Trophoblast cell (in vitro differentiated cells and primary cell): ENCODE data around the gene TERF2IP.

Experiments
- DNase-seq, 2 donors: peaks; one replicate each; pipeline ENCODE4 v3.0.0-alpha.2; 2016
- H2AFZ ChIP-seq: 2 replicates; pipeline ENCODE4 v1.6.1; 2013; ENCODE audit warnings: low read length, moderate library complexity, mild to moderate bottlenecking; ENCODE audit not compliant: insufficient read depth, poor library complexity
- H2AK5ac ChIP-seq: 2 replicates; pipeline ENCODE4 v1.6.1; 2013; ENCODE audit warnings: mild to moderate bottlenecking, low read length
- H2BK120ac ChIP-seq: 2 replicates; pipeline ENCODE4 v1.6.1; 2013; ENCODE audit warnings: low read length, mild to moderate bottlenecking, moderate library complexity; ENCODE audit not compliant: insufficient read depth, poor library complexity
- H2BK12ac ChIP-seq: 2 replicates; pipeline ENCODE4 v1.6.1; 2013; ENCODE audit warnings: mild to moderate bottlenecking, low read length, moderate library complexity
- H2BK5ac ChIP-seq: 2 replicates; pipeline ENCODE4 v1.6.1; 2013; ENCODE audit warnings: low read length, low read depth, moderate library complexity, mild to moderate bottlenecking; ENCODE audit not compliant: poor library complexity
- H3K14ac ChIP-seq: 2 replicates; pipeline ENCODE4 v1.6.1; 2013; ENCODE audit warnings: mild to moderate bottlenecking, low read length
- H3K18ac ChIP-seq: 2 replicates; pipeline ENCODE4 v1.6.1; 2013; ENCODE audit warnings: mild to moderate bottlenecking, low read length
- H3K23ac ChIP-seq: 2 replicates; pipeline ENCODE4 v1.6.1; 2013; ENCODE audit warnings: low read length
- H3K27ac ChIP-seq: 2 replicates; pipeline ENCODE4 v1.5.1; 2013; ENCODE audit warnings: low read depth, mild to moderate bottlenecking, inconsistent platforms, low read length, moderate library complexity
- H3K27me3 ChIP-seq: 2 replicates; pipeline ENCODE4 v1.6.1; 2013; ENCODE audit warnings: inconsistent platforms, mild to moderate bottlenecking, low read length, moderate library complexity; ENCODE audit not compliant: insufficient read depth
- H3K36me3 ChIP-seq, 2 experiments: 1 replicate in 1 of 2; 2 replicates in 1 of 2; pipeline ENCODE4 v1.6.1; 2013; ENCODE audit warnings: low read length in 2 of 2, mild to moderate bottlenecking in 2 of 2, moderate library complexity in 1 of 2; ENCODE audit not compliant: insufficient read depth in 2 of 2, control insufficient read depth in 1 of 2
- H3K4ac ChIP-seq: 2 replicates; pipeline ENCODE4 v1.6.1; 2013; ENCODE audit warnings: low read depth, mild to moderate bottlenecking, low read length, moderate library complexity
- H3K4me1 ChIP-seq, 2 experiments: 1 replicate in 1 of 2; 2 replicates in 1 of 2; pipeline ENCODE4 v1.6.1; 2013; ENCODE audit warnings: low read length in 2 of 2, mild to moderate bottlenecking in 2 of 2, moderate library complexity in 1 of 2; ENCODE audit not compliant: insufficient read depth in 2 of 2, control insufficient read depth in 1 of 2
- H3K4me2 ChIP-seq: 2 replicates; pipeline ENCODE4 v1.6.1; 2013; ENCODE audit warnings: inconsistent platforms, mild to moderate bottlenecking, low read length, moderate library complexity
- H3K4me3 ChIP-seq: 2 replicates; pipeline ENCODE4 v1.5.1; 2013; ENCODE audit warnings: mild to moderate bottlenecking, low read depth, low read length, inconsistent platforms
- H3K79me1 ChIP-seq: one replicate; pipeline ENCODE4 v1.6.1; 2013; ENCODE audit warnings: low read length
- H3K79me2 ChIP-seq: 2 replicates; pipeline ENCODE4 v1.6.1; 2013; ENCODE audit warnings: low read length, mild to moderate bottlenecking; ENCODE audit not compliant: control insufficient read depth, insufficient read depth, poor library complexity
- H3K9ac ChIP-seq: 2 replicates; pipeline ENCODE4 v1.6.1; 2013; ENCODE audit warnings: mild to moderate bottlenecking, low read length
- H3K9me3 ChIP-seq: 2 replicates; pipeline ENCODE4 v1.6.1; 2013; ENCODE audit warnings: low read depth, mild to moderate bottlenecking, control low read depth, inconsistent platforms, low read length; ENCODE audit not compliant: insufficient read depth
- H4K12ac ChIP-seq: 2 replicates; pipeline ENCODE4 v1.6.1; 2013; ENCODE audit warnings: low read depth, mild to moderate bottlenecking, low read length, moderate library complexity
- H4K8ac ChIP-seq: 2 replicates; pipeline ENCODE4 v1.6.1; 2013; ENCODE audit warnings: low read depth, mild to moderate bottlenecking, low read length, moderate library complexity
- H4K91ac ChIP-seq: one replicate; pipeline ENCODE4 v1.6.1; 2013; ENCODE audit warnings: low read depth, mild to moderate bottlenecking, low read length, moderate library complexity
- WGBS: extraction: QIAGEN DNeasy Blood & Tissue Kit; methylation state at CpG from one replicate; pipeline ENCODE4 v1.1.7; 2013; ENCODE audit warnings: missing lambda C conversion rate; ENCODE audit not compliant: insufficient read length, insufficient coverage; ENCODE audit errors: extremely low coverage; 5-methylcytosine and 5-hydroxymethylcytosine counted together

The TERF2IP gene

DNA sequence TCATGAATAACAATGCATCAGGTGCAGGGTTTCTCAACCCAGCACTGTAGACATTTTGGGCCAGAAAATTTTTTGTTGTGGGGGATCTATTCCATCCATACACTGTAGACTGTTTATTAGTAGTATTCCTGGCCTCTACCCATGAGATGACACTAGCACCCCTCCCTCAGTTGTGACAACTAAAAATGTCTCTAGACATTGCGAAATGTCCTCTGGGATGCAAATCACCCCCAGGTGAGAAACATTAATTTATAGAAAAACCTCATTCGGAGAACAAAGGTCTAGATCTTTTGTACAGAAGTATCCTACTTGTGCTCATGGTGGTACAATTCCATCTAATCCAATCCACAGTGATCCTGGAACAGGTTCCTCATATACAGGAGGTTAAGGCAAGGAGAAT, 28.8 kb upstream of the TERF2IP start:
- no peak overlapping the region for H4K8ac ChIP-seq
- no peak overlapping the region for H3K4me3 ChIP-seq
- H4K91ac ChIP-seq, result no peak overlapping the region
- H3K4me1 ChIP-seq, result peaks cover 0 to 5% of the 10 kb centered on the region in 2 experiments
- no peak overlapping the region for H3K27ac ChIP-seq
- H2BK12ac ChIP-seq, result no peak overlapping the region
- H3K14ac ChIP-seq, result no peak overlapping the region
- H3K27me3 ChIP-seq, result no peaks in the 10 kb centered on the region
- peaks cover 16 to 36% of the 10 kb centered on the region in 2 experiments for H3K36me3 ChIP-seq
- no peak overlapping the region for H2AK5ac ChIP-seq
- H4K12ac ChIP-seq, result no peak overlapping the region
- H3K4ac ChIP-seq, result no peak overlapping the region
- H2BK5ac ChIP-seq, result no peak overlapping the region
- H3K79me1 ChIP-seq, result peaks cover 3% of the 10 kb centered on the region
- no peaks in the 10 kb centered on the region for H3K9me3 ChIP-seq
- no peak overlapping the region for H3K4me2 ChIP-seq
- no peak overlapping the region for H3K18ac ChIP-seq
- H2AFZ ChIP-seq, result no peak overlapping the region
- H2BK120ac ChIP-seq, result no peak overlapping the region
- no peak for DNase-seq
- H3K79me2 ChIP-seq, result peaks cover 2% of the 10 kb centered on the region
- no peak overlapping the region for H3K23ac ChIP-seq
- no peak overlapping the region for H3K9ac ChIP-seq
- WGBS, result no CpG with 5 or more reads among the region's 2 CpGs

DNA sequence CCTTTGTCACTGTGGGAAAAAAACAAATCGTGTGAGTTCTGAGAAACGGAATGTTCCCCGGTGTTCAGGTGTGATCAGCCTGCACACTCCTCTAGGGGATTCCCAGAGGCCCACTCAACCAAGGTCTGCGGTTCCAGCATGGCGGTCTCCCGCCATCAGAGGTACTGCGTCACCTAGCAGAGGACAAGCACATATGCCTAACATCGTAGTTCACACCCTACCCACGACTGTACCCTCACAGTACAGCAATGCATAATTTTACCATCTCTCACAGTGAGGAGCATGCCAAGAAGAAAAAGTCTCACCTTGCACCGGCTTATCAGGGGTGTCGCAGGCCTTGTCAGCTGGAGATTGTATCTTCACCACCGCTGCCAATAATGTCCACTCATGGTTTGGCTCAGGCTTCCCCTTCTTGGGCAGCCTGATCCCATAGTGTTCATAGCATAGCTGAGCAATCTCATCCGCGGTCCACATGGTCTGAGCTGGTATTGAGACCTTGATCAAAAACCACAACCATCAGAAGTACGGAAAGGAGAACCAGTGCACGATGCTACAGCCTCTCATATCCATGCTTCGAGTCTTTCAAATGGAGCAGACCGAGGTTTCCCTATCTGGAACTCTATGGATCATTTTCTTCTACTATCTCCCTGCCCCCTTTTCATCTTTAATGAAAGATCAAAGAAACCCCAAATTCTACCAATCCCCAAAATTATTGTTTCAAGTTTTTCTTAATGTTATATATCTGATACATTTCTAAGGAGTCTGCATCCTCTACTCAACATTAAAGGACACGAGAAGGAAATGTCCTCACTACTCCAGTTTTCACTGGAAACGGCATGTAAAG, 27.0 kb upstream of the TERF2IP start:
- no CpG with 5 or more reads among the region's 20 CpGs for WGBS

DNA sequence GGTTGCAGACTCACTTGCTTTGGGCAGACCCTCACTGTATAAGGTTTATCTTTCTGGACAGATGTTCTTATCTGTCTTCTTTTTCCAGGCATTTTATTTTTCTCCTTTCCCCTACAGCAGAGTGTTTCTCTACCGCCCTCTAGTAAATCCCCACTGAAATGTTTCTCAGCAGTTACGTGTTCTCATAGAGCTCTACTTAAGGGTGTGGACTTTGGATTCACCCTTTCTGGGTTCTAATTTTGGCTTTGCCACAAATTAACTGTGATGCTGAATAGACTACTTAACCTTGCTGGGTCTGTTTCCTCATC, 26.4 kb upstream of the TERF2IP start:
- H2AFZ ChIP-seq, result no peak overlapping the region
- no peak overlapping the region for H3K4me3 ChIP-seq
- no peak overlapping the region for H2BK5ac ChIP-seq
- H2BK120ac ChIP-seq, result no peak overlapping the region
- H3K79me1 ChIP-seq, result peaks cover 3% of the 10 kb centered on the region
- H3K4me1 ChIP-seq, result peaks cover 0 to 5% of the 10 kb centered on the region in 2 experiments
- H3K4ac ChIP-seq, result no peak overlapping the region
- no peak overlapping the region for H3K9ac ChIP-seq
- no peak overlapping the region for H4K8ac ChIP-seq
- H3K9me3 ChIP-seq, result no peaks in the 10 kb centered on the region
- no peak overlapping the region for H4K12ac ChIP-seq
- no peak overlapping the region for H3K14ac ChIP-seq
- no peak overlapping the region for H2BK12ac ChIP-seq
- WGBS, result no CpG with 5 or more reads among the region's 2 CpGs
- no peak overlapping the region for H2AK5ac ChIP-seq
- no peak overlapping the region for H3K23ac ChIP-seq
- H3K27me3 ChIP-seq, result no peaks in the 10 kb centered on the region
- DNase-seq, result peak in 1 of 2 donors; percentile 37
- no peak overlapping the region for H3K27ac ChIP-seq
- peaks cover 2% of the 10 kb centered on the region for H3K79me2 ChIP-seq
- peaks cover 11 to 37% of the 10 kb centered on the region in 2 experiments for H3K36me3 ChIP-seq
- H4K91ac ChIP-seq, result no peak overlapping the region
- H3K4me2 ChIP-seq, result no peak overlapping the region
- H3K18ac ChIP-seq, result no peak overlapping the region

More for the DNA sequence above, 27.0 kb upstream of the TERF2IP start:
- no peak overlapping the region for H2BK120ac ChIP-seq
- H3K4me1 ChIP-seq, result peaks cover 0 to 5% of the 10 kb centered on the region in 2 experiments
- H3K27me3 ChIP-seq, result no peaks in the 10 kb centered on the region
- no peak overlapping the region for H3K4me3 ChIP-seq
- H3K4me2 ChIP-seq, result no peak overlapping the region
- H3K9me3 ChIP-seq, result no peaks in the 10 kb centered on the region
- H2AK5ac ChIP-seq, result no peak overlapping the region
- peaks cover 2% of the 10 kb centered on the region for H3K79me2 ChIP-seq
- H3K18ac ChIP-seq, result no peak overlapping the region
- no peak overlapping the region for H4K12ac ChIP-seq
- peaks cover 3% of the 10 kb centered on the region for H3K79me1 ChIP-seq
- no peak overlapping the region for H3K14ac ChIP-seq
- H2AFZ ChIP-seq, result no peak overlapping the region
- H2BK5ac ChIP-seq, result no peak overlapping the region
- DNase-seq, result no peak
- H3K27ac ChIP-seq, result no peak overlapping the region
- H3K23ac ChIP-seq, result no peak overlapping the region
- H4K8ac ChIP-seq, result no peak overlapping the region
- no peak overlapping the region for H2BK12ac ChIP-seq
- H3K4ac ChIP-seq, result no peak overlapping the region
- H3K36me3 ChIP-seq, result peaks cover 12 to 35% of the 10 kb centered on the region in 2 experiments
- no peak overlapping the region for H4K91ac ChIP-seq
- no peak overlapping the region for H3K9ac ChIP-seq

DNA sequence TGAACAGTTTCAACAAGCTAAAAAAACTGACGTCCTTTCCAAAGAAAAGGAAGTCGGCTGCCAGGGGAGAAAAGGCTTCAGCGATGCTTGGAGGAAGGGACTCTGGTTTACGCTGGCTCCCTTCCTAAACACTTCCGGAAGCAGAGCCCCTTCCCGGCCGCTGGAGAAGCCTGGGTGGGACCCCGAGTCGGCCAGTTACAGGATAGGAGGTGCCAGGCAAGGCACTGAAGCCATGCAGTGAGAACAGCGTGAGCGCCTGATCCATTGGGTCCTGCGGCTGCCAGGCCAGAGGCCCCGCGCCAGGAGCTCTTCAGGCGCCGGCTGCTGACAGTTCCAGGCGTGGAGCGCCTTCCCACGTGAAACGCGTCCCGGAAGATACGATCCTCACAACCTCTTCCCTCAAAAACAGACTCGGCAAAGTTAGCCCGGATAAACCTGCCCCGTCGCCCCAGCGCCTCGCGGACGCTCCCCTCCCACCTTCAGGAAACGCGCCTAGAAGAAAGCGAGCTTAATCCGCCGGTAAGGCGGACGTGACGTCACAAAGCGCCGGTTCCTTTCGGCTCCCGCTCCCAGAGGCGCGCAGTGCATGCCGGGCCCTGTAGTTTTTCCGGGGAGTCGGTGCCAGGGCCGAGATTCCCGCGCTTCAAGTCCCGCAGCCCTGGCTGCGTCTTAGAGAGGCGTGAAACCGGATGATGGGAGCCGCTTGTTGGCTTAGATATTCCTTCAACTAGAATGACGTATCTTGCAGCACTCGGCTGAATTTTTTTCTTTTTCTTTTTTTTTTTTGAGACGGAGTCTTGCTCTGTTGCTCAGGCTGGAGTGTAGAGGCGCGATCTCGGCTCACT, 24.6 kb upstream of the TERF2IP start, which contains the start of gene ADAT1:
TSS of gene ADAT1 (minus strand) at position 521 of the 845 bp plus-strand sequence. CDS start 2,482 bp downstream, outside the sequence.
- WGBS, result no CpG with 5 or more reads among the region's 62 CpGs

More for the DNA sequence above, 24.6 kb upstream of the TERF2IP start, which contains the start of gene ADAT1:
- Histone ChIP-seq H3K4ac (peak within 1 kb of the TSS; percentile 3), H3K27me3 (no peaks in the 10 kb centered on the region), H3K9ac (peak within 1 kb of the TSS; percentile 98), H2AFZ (peak within 1 kb of the TSS; percentile 38), H3K4me2 (peak within 1 kb of the TSS; percentile 82), H2BK5ac (peak within 1 kb of the TSS; percentile 28), H3K27ac (peak within 1 kb of the TSS; percentile 65), H2BK12ac (no peak within 1 kb of the TSS), H3K14ac (peak within 1 kb of the TSS; percentile 22), H3K79me1 (peaks cover 3% of the 10 kb centered on the region), H4K91ac (peak within 1 kb of the TSS; percentile 82), H3K9me3 (no peaks in the 10 kb centered on the region), H3K23ac (no peak within 1 kb of the TSS), H4K8ac (peak within 1 kb of the TSS; percentile 76), H3K4me3 (peak within 1 kb of the TSS; percentile 83), H3K4me1 (peaks cover 0 to 5% of the 10 kb centered on the region in 2 experiments), H4K12ac (peak within 1 kb of the TSS; percentile 17), H3K18ac (peak within 1 kb of the TSS; percentile 9), H3K36me3 (peaks cover 10 to 41% of the 10 kb centered on the region in 2 experiments), H2BK120ac (peak within 1 kb of the TSS; percentile 8), H2AK5ac (no peak within 1 kb of the TSS), H3K79me2 (peaks cover 2% of the 10 kb centered on the region)
- DNase-seq, result peak; percentile 100
